Naive thymus-derived CD4-positive, alpha-beta T cell (primary cell): Measurements from ENCODE around the gene MPPED2. TPM values are rescaled to one million over a fixed set of nuclear protein-coding genes. Genes with fewer than 3 reads are reported as not detected.

Source experiments
- ATAC-seq: fragments of 150-1000 bp; cut with Tn5 transposase; 2 replicates; pipeline ENCODE4 v1.10.0; 2021; ENCODE audit warnings: mild to moderate bottlenecking, moderate library complexity
- CTCF ChIA-PET: fragments of 350-600 bp; sonication (Branson Sonifier 250); formaldehyde crosslinking; loops from one replicate; lab custom pipeline; 2021; ENCODE audit warnings: antibody characterized with exemption; lab: Charles Lee
- POLR2A ChIA-PET: fragments of 350-600 bp; sonication (Branson Sonifier 250); formaldehyde crosslinking; loops from one replicate; lab custom pipeline; 2021; ENCODE audit warnings: antibody characterized with exemption, inconsistent platforms; lab: Charles Lee
- DNase-seq, 9 donors: peaks; one replicate each; pipeline versions ENCODE4 v3.0.0 to v3.0.0-alpha.2; 2020 to 2022; ENCODE audit warnings: mixed read lengths in 1 of 9
- H3K27ac ChIP-seq: one replicate; pipeline ENCODE4 v1.7.0; 2013; ENCODE audit warnings: mild to moderate bottlenecking, low read depth, low read length, moderate library complexity
- H3K27me3 ChIP-seq, 2 donors: one replicate each; pipeline ENCODE4 v1.7.0; 2013; ENCODE audit warnings: low read length in 2 of 2, mild to moderate bottlenecking in 2 of 2, moderate library complexity in 2 of 2; ENCODE audit not compliant: control insufficient read depth in 2 of 2, insufficient read depth in 2 of 2
- H3K36me3 ChIP-seq, 3 experiments: 1 replicate in 2 of 3; 2 replicates in 1 of 3; pipeline ENCODE4 v1.7.0; 2013; ENCODE audit warnings: low read length in 3 of 3, mild to moderate bottlenecking in 3 of 3, moderate library complexity in 1 of 3; ENCODE audit not compliant: insufficient read depth in 3 of 3, control insufficient read depth in 2 of 3
- H3K4me1 ChIP-seq, 2 donors: one replicate each; pipeline ENCODE4 v1.7.0; 2013; ENCODE audit warnings: low read length in 2 of 2, mild to moderate bottlenecking in 2 of 2, moderate library complexity in 1 of 2; ENCODE audit not compliant: control insufficient read depth in 2 of 2, insufficient read depth in 2 of 2
- H3K4me3 ChIP-seq: 2 replicates; pipeline ENCODE4 v1.7.0; 2013; ENCODE audit warnings: mild to moderate bottlenecking, low read length
- H3K9me3 ChIP-seq, 3 experiments: 1 replicate in 2 of 3; 2 replicates in 1 of 3; pipeline ENCODE4 v1.7.0; 2013; ENCODE audit warnings: low read length in 3 of 3; ENCODE audit not compliant: control insufficient read depth in 2 of 3
- H3K27ac Mint-ChIP-seq, 9 donors: one replicate each; pipeline ENCODE4 v1.8.0; 2020 to 2022; ENCODE audit warnings: mixed read lengths in 9 of 9, mild to moderate bottlenecking in 8 of 9, moderate library complexity in 5 of 9, inconsistent platforms in 2 of 9
- H3K27me3 Mint-ChIP-seq, 5 donors: one replicate each; pipeline ENCODE4 v1.8.0; 2021 to 2022; ENCODE audit warnings: mixed read lengths in 5 of 5, mild to moderate bottlenecking in 1 of 5
- H3K36me3 Mint-ChIP-seq, 5 donors: one replicate each; pipeline ENCODE4 v1.8.0; 2020 to 2022; ENCODE audit warnings: mixed read lengths in 5 of 5, mild to moderate bottlenecking in 3 of 5, inconsistent platforms in 1 of 5
- H3K4me1 Mint-ChIP-seq, 7 donors: one replicate each; pipeline ENCODE4 v1.8.0; 2020 to 2022; ENCODE audit warnings: mixed read lengths in 7 of 7, mild to moderate bottlenecking in 3 of 7, inconsistent platforms in 1 of 7
- H3K4me3 Mint-ChIP-seq, 10 donors: one replicate each; pipeline ENCODE4 v1.8.0; 2020 to 2022; ENCODE audit warnings: mild to moderate bottlenecking in 10 of 10, mixed read lengths in 10 of 10, moderate library complexity in 6 of 10, inconsistent platforms in 2 of 10
- H3K9me3 Mint-ChIP-seq, 11 donors: one replicate each; pipeline ENCODE4 v1.8.0; 2020 to 2022; ENCODE audit warnings: mixed read lengths in 11 of 11, mild to moderate bottlenecking in 4 of 11, inconsistent platforms in 1 of 11, moderate library complexity in 1 of 11
- intact Hi-C, 2 donors: fragments of 100-400 bp; cut with micrococcal nuclease; formaldehyde crosslinking; loops; one replicate each; pipeline ENCODE4 v1.15.1; 2023
- polyA plus RNA-seq, 2 donors: library from polyadenylated mRNA; unstranded; fragments of 300-500 nt; fragmentation: Illumina TruSeq; gene quantifications; one replicate each; pipeline ENCODE4 v1.2.3, GENCODE V29; 2021
- total RNA-seq, 6 experiments: library from RNA in 5 of 6; stranded (reverse) in 5 of 6; gene quantifications; 1 replicate in 5 of 6; 2 replicates in 1 of 6; pipeline ENCODE4 v1.2.3 and lab custom pipeline; 2021 to 2026

MPPED2 gene
- total and polyA plus RNA-seq, 7 experiments from 2014 or later = 0.09 to 3.5 (median 1.3) TPM; not detected in 2

DNA sequence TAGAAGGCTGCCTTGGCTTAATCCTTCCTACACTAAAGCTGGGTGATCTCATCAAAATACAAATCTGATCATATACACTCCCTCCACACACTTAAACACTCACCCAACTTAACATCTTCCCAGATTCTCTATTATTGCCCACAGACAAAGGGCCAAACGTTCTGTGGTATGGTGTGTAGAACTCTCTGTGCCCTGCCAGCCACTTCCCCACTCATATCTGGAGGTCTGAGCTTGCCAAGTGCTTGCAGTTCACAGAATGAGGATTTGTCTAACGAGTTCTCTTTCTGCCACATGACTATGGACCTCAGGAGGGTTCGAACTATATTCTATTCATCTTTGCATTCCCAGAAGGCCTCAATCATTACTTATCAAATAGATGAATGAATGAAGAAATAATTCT is 77.6 kb downstream of the MPPED2 start:
- H3K36me3 Mint-ChIP-seq = no peaks in the 10 kb centered on the region
- no peaks in the 10 kb centered on the region for H3K36me3 ChIP-seq
- H3K9me3 Mint-ChIP-seq = peaks cover 0 to 5% (median 0%) of the 10 kb centered on the region in 11 donors
- no peak overlapping the region for H3K4me3 Mint-ChIP-seq
- peaks cover 0 to 11% (median 0%) of the 10 kb centered on the region in 5 donors for H3K27me3 Mint-ChIP-seq
- peaks cover 0 to 7% (median 0%) of the 10 kb centered on the region in 7 donors for H3K4me1 Mint-ChIP-seq
- CTCF ChIA-PET = no interaction called here
- no peak overlapping the region for H3K27ac ChIP-seq
- POLR2A ChIA-PET = no interaction called here
- intact Hi-C loops = no loop called here
- no peaks in the 10 kb centered on the region for H3K4me1 ChIP-seq
- DNase-seq = no peak
- H3K4me3 ChIP-seq = no peak overlapping the region
- no peak for ATAC-seq
- no peaks in the 10 kb centered on the region for H3K9me3 ChIP-seq
- no peak overlapping the region for H3K27ac Mint-ChIP-seq
- H3K27me3 ChIP-seq = no peaks in the 10 kb centered on the region

DNA sequence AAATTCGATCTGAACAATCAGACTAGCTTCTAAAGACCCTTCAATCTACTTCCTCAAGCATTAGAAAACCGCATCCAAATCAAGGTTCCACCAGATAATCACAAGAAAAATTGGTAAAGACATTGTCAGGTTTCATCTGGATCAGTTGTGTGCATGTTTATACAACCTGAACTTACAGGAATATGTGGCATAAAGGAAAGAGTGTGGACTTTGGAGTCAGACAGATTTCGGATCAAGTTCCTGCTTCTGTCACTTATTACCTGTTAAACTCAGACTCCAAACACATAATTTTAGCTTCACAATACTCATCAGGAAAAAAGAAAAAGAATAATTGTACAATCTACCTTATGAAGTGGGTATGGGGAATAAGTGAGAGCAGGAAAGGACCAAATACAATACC is 80.5 kb downstream of the MPPED2 start:
- no peaks in the 10 kb centered on the region for H3K4me1 Mint-ChIP-seq
- ChIA-PET POLR2A (no interaction called here), CTCF (no interaction called here)
- Histone ChIP-seq H3K4me1 (no peaks in the 10 kb centered on the region), H3K27ac (no peak overlapping the region), H3K4me3 (no peak overlapping the region), H3K9me3 (no peaks in the 10 kb centered on the region), H3K27me3 (no peaks in the 10 kb centered on the region), H3K36me3 (no peaks in the 10 kb centered on the region)
- H3K36me3 Mint-ChIP-seq = no peaks in the 10 kb centered on the region
- peaks cover 0 to 11% (median 0%) of the 10 kb centered on the region in 5 donors for H3K27me3 Mint-ChIP-seq
- ATAC-seq (no peak), DNase-seq (no peak)
- H3K27ac Mint-ChIP-seq = no peak overlapping the region
- intact Hi-C loops = no loop called here
- no peak overlapping the region for H3K4me3 Mint-ChIP-seq
- peaks cover 0 to 5% (median 0%) of the 10 kb centered on the region in 11 donors for H3K9me3 Mint-ChIP-seq

GRCh38 chr11:30504468-30504867 is 81.7 kb downstream of the MPPED2 start:
- DNase-seq (no peak), ATAC-seq (no peak)
- Histone ChIP-seq H3K4me1 (no peaks in the 10 kb centered on the region), H3K27me3 (no peaks in the 10 kb centered on the region), H3K36me3 (no peaks in the 10 kb centered on the region), H3K9me3 (no peaks in the 10 kb centered on the region), H3K4me3 (no peak overlapping the region), H3K27ac (no peak overlapping the region)
- Mint-ChIP-seq H3K36me3 (no peaks in the 10 kb centered on the region), H3K9me3 (peaks cover 0 to 5% (median 0%) of the 10 kb centered on the region in 11 donors), H3K27me3 (peaks cover 0 to 11% (median 0%) of the 10 kb centered on the region in 5 donors), H3K4me1 (no peaks in the 10 kb centered on the region), H3K27ac (no peak overlapping the region), H3K4me3 (no peak overlapping the region)
- intact Hi-C loops = no loop called here
- POLR2A ChIA-PET = no interaction called here
- CTCF ChIA-PET = interaction anchor here (0.6 kb wide), 1 partner anchor 106 kb away, joined by 4 read pairs; no protein-coding TSS in a partner anchor

DNA sequence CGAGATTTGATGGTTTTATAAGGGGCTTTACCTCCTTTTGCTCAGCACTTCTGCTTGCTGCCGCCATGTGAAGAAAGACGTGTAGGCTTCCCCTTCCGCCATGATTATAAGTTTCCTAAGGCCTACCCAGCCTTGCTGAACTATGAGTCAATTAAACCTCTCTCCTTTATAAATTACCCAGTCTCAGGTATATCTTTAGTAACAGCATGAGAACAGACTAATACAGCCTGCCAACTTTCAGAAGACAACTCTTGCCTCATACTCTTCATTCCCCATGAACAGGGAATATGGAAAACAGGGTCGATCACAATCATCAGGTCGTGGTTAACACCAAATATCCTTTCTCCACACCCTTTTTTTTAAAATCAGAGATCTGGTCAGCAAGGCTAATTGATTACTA is 83.0 kb downstream of the MPPED2 start:
- ChIA-PET POLR2A (no interaction called here), CTCF (no interaction called here)
- no peaks in the 10 kb centered on the region for H3K36me3 ChIP-seq
- Mint-ChIP-seq H3K27ac (no peak overlapping the region), H3K9me3 (peaks cover 0 to 4% (median 0%) of the 10 kb centered on the region in 11 donors), H3K4me1 (no peaks in the 10 kb centered on the region), H3K27me3 (peaks cover 0 to 11% (median 0%) of the 10 kb centered on the region in 5 donors), H3K36me3 (no peaks in the 10 kb centered on the region), H3K4me3 (no peak overlapping the region)
- no peaks in the 10 kb centered on the region for H3K4me1 ChIP-seq
- no peak for DNase-seq
- ATAC-seq = no peak
- H3K4me3 ChIP-seq = no peak overlapping the region
- no peak overlapping the region for H3K27ac ChIP-seq
- H3K9me3 ChIP-seq = no peaks in the 10 kb centered on the region
- intact Hi-C loops = no loop called here
- H3K27me3 ChIP-seq = no peaks in the 10 kb centered on the region

DNA sequence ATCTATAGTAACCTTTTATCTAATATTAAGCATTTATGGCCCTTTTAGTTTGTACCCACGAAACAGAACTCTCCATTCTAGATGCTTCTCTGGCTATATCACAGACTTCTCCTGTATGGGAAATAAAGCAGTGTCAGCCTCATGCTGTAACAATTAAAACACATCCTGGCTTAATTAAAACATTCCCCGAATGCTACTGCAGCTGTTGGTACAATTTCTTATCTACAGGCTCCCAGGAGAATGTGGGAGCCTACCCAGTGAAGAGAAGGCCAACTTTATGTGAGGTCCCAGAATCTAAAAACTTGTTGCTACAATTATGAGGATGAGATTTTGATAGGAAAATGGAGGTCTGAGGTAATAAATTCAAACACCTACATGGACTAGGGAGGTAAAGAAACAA is 83.8 kb downstream of the MPPED2 start:
- Mint-ChIP-seq H3K27me3 (peaks cover 0 to 11% (median 0%) of the 10 kb centered on the region in 5 donors), H3K36me3 (no peaks in the 10 kb centered on the region)

DNA sequence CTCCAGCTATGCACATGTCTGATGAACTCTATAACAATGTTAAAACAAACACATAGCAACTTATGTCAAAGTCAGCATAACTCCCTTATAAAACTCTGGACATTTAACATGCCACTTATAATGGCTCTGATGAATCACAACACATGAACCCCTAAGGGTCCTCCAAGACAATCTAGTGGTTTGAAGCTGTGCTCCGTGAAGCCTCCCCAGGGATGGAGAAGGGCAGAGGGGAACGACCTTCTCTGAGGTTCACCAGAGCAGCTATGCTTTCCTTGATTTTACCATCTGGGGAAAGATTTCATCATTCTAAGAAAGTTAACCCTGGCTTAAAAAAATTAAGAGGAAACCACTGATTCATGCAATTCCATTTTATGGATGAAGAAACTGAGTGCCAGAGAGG is 84.4 kb downstream of the MPPED2 start:
- no peak for ATAC-seq
- Mint-ChIP-seq H3K9me3 (peaks cover 0 to 4% (median 0%) of the 10 kb centered on the region in 11 donors), H3K27me3 (peaks cover 0 to 11% (median 0%) of the 10 kb centered on the region in 5 donors), H3K4me3 (no peak overlapping the region), H3K4me1 (no peaks in the 10 kb centered on the region), H3K36me3 (no peaks in the 10 kb centered on the region), H3K27ac (no peak overlapping the region)
- ChIA-PET CTCF (no interaction called here), POLR2A (no interaction called here)
- intact Hi-C loops = no loop called here
- no peak overlapping the region for H3K27ac ChIP-seq
- H3K27me3 ChIP-seq = no peaks in the 10 kb centered on the region
- no peaks in the 10 kb centered on the region for H3K9me3 ChIP-seq
- H3K36me3 ChIP-seq = no peaks in the 10 kb centered on the region
- H3K4me1 ChIP-seq = no peaks in the 10 kb centered on the region
- DNase-seq = no peak
- no peak overlapping the region for H3K4me3 ChIP-seq

More for the DNA sequence above, 83.8 kb downstream of the MPPED2 start:
- Mint-ChIP-seq H3K4me1 (no peaks in the 10 kb centered on the region), H3K9me3 (peaks cover 0 to 4% (median 0%) of the 10 kb centered on the region in 11 donors), H3K27ac (no peak overlapping the region), H3K4me3 (no peak overlapping the region)
- no peaks in the 10 kb centered on the region for H3K4me1 ChIP-seq
- no peak overlapping the region for H3K4me3 ChIP-seq
- H3K9me3 ChIP-seq = no peaks in the 10 kb centered on the region
- H3K27ac ChIP-seq = no peak overlapping the region
- no peaks in the 10 kb centered on the region for H3K36me3 ChIP-seq
- no peaks in the 10 kb centered on the region for H3K27me3 ChIP-seq
- ATAC-seq = no peak
- POLR2A ChIA-PET = no interaction called here
- CTCF ChIA-PET = no interaction called here
- intact Hi-C loops = no loop called here
- no peak for DNase-seq

DNA sequence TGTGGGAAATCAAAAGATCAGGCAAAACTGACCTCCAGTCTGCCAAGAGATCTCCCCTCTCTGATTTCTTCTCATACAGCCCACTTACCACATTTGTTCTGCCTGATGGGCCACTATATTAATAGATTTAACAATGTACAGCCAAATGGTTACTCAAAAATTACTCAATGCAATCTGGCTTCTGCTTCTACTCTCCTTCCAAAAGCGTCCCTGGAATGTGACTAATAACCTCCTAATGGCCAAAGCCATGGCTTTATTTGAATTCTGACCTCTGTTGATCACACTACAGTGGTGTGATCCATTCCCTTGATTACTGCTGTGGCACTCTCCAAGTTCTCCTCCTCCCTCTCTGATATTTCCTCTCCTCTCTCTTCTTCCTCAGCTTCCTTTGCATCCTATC is 86.2 kb downstream of the MPPED2 start:
- H3K9me3 ChIP-seq = no peaks in the 10 kb centered on the region
- Mint-ChIP-seq H3K4me1 (no peaks in the 10 kb centered on the region), H3K36me3 (no peaks in the 10 kb centered on the region), H3K27ac (no peak overlapping the region), H3K9me3 (peaks cover 0 to 4% (median 0%) of the 10 kb centered on the region in 11 donors), H3K27me3 (peaks cover 0 to 7% (median 0%) of the 10 kb centered on the region in 5 donors), H3K4me3 (no peak overlapping the region)
- CTCF ChIA-PET = no interaction called here
- intact Hi-C loops = no loop called here
- H3K27me3 ChIP-seq = no peaks in the 10 kb centered on the region
- no peaks in the 10 kb centered on the region for H3K4me1 ChIP-seq
- H3K4me3 ChIP-seq = no peak overlapping the region
- H3K36me3 ChIP-seq = no peaks in the 10 kb centered on the region
- no peak for ATAC-seq
- no peak overlapping the region for H3K27ac ChIP-seq
- POLR2A ChIA-PET = no interaction called here
- DNase-seq = no peak
